Loucy (cell line): ENCODE data around the gene HYCC1.
"Not testable (repeated sequence)": the region's sequence is repeated elsewhere in the genome, so short reads cannot be mapped to it uniquely, and the experiment has no call there.

Experiments used
- CTCF ChIP-seq: fragments of 200-600 bp; sonication (generic); conservative IDR thresholded peaks from 2 replicates; pipeline ENCODE4 v1.5.1; 2014; ENCODE audit warnings: mild to moderate bottlenecking, antibody characterized with exemption, low read length
- EZH2phosphoT487 ChIP-seq: fragments of 200-600 bp; IDR thresholded peaks from 2 replicates; pipeline ENCODE4 v1.6.1; 2018; ENCODE audit warnings: antibody characterized with exemption, mild to moderate bottlenecking, moderate library complexity, borderline replicate concordance

DNA sequence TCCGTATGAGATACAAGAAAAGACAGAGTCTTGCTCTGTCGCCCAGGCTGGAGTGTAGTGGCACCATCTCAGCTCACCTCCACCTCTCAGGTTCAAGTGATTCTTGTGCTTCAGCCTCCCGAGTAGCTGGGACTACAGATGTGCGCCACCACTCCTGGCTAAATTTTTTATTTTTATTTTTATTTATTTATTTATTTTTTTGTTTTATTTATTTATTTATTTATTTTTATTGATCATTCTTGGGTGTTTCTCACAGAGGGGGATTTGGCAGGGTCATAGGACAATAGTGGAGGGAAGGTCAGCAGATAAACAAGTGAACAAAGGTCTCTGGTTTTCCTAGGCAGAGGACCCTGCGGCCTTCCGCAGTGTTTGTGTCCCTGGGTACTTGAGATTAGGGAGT is 31.2 kb upstream of the HYCC1 start:
- TF ChIP-seq CTCF, EZH2phosphoT487: not testable (repeated sequence)
